HL-60 (cell line): ENCODE measurements around the gene NCAPG2.
"Not testable (repeated sequence)": the region's sequence is repeated elsewhere in the genome, so short reads cannot be mapped to it uniquely, and the experiment has no call there.

Source experiments
- DNase-seq, 2 experiments: peaks; one replicate each; pipeline ENCODE4 v3.0.0-alpha.2; 2010 to 2020; ENCODE audit warnings: low read depth in 1 of 2, low spot score in 1 of 2
- H3K27ac ChIP-seq: fragments of 250-450 bp; sonication (Bioruptor Pico); replicated peaks from 2 replicates; pipeline ENCODE4 v1.5.1; 2020; ENCODE audit warnings: mild to moderate bottlenecking, moderate library complexity
- H3K27me3 ChIP-seq: fragments of 250-450 bp; sonication (Bioruptor Pico); 2 replicates; pipeline ENCODE4 v1.5.1; 2021; ENCODE audit warnings: mild to moderate bottlenecking, moderate library complexity; ENCODE audit not compliant: insufficient read depth, poor library complexity, severe bottlenecking
- H3K4me3 ChIP-seq: replicated peaks from 2 replicates; pipeline ENCODE4 v1.5.1; 2011; ENCODE audit warnings: mild to moderate bottlenecking, control low read depth, low read length; ENCODE audit not compliant: insufficient read depth
- CTCF ChIP-seq: IDR thresholded peaks from one replicate; pipeline ENCODE4 v1.5.1; 2011; ENCODE audit warnings: low read length, control low read depth, inconsistent platforms; ENCODE audit not compliant: insufficient read depth
- GABPA ChIP-seq: IDR thresholded peaks from 2 replicates; pipeline ENCODE4 v1.6.1; 2012; ENCODE audit warnings: low read depth
- POLR2AphosphoS5 ChIP-seq: IDR thresholded peaks from 2 replicates; pipeline ENCODE4 v1.6.1; 2012; ENCODE audit warnings: low read depth
- REST ChIP-seq: IDR thresholded peaks from 2 replicates; pipeline ENCODE4 v1.6.1; 2012; ENCODE audit warnings: low read depth; ENCODE audit not compliant: insufficient replicate concordance
- SPI1 ChIP-seq: IDR thresholded peaks from 2 replicates; pipeline ENCODE4 v1.6.1; 2012; ENCODE audit warnings: low read depth, mild to moderate bottlenecking, borderline replicate concordance

Gene NCAPG2

GRCh38 chr7:158633055-158633956, 71.3 kb downstream of the NCAPG2 start:
- no peak overlapping the region for H3K27ac ChIP-seq
- no peak for DNase-seq
- no peaks in the 10 kb centered on the region for H3K27me3 ChIP-seq
- H3K4me3 ChIP-seq: no peak overlapping the region
- TF ChIP-seq POLR2AphosphoS5 (no peak), SPI1 (no peak), REST (no peak), GABPA (no peak), CTCF (no peak)

GRCh38 chr7:158631574-158632195, 72.9 kb downstream of the NCAPG2 start:
- DNase-seq: no peak
- H3K27me3 ChIP-seq: no peaks in the 10 kb centered on the region
- no peak overlapping the region for H3K27ac ChIP-seq
- TF ChIP-seq CTCF (no peak), REST (no peak), SPI1 (no peak), POLR2AphosphoS5 (no peak), GABPA (no peak)
- no peak overlapping the region for H3K4me3 ChIP-seq

- DNase-seq, H3K4me3 ChIP-seq, H3K27ac ChIP-seq, H3K27me3 ChIP-seq: not testable (repeated sequence)
These were observed 78.3 kb downstream of the NCAPG2 start for GRCh38 chr7:158626289-158626688.

- Histone ChIP-seq H3K27ac (no peak overlapping the region), H3K27me3 (no peaks in the 10 kb centered on the region), H3K4me3 (no peak overlapping the region)
- TF ChIP-seq GABPA (no peak), REST (no peak), SPI1 (no peak), CTCF (no peak), POLR2AphosphoS5 (no peak)
- DNase-seq: no peak
These were observed 81.4 kb downstream of the NCAPG2 start for GRCh38 chr7:158623241-158623640.
